ENCODE measurements around the gene TTC38.

DNA sequence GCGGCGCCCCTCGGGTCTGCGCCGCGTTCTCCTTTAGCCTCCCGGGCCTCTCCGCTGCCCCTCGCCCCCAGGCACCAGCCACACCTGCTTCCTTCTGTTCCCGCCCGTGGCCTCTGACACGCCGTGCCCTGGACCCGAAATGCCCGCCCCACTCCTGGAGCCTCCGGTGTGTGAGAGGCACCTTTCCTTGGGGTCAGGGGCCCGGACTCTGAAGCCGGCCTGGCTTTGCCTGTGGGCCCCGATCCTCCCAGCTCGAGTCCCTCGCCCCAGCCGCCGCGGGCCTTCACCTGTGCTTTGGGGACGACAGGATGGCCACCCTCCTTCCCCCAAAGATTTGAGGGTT is 17.1 kb upstream of the TTC38 start:
- TF ChIP-seq CTCF (IDR thresholded peaks at IDR 0.05; ENCODE audit: low read depth, low read length): no peak
- no peak for TF ChIP-seq EZH2phosphoT487 (IDR thresholded peaks at IDR 0.05; ENCODE audit: low read depth)

Data from OCI-LY3 (cell line).